ENCODE results near the gene TBR1. TPM values are rescaled to one million over a fixed set of nuclear protein-coding genes. Genes with fewer than 3 reads are reported as not detected.
A peak's percentile ranks its signal among the peaks of the same experiment; 100 is the strongest.

Gene TBR1
- total and polyA plus RNA-seq, 3 donors from 2014 or later = 0.92 to 5.3 (median 2.4) TPM

- no peaks in the 10 kb centered on the region for H3K4me1 ChIP-seq
- H3K36me3 ChIP-seq (ENCODE audit: low read depth, missing control alignments) = no peaks in the 10 kb centered on the region
- no peak overlapping the region for H3K27ac ChIP-seq
- H3K4me3 ChIP-seq = no peak overlapping the region
- H3K27me3 ChIP-seq = no peaks in the 10 kb centered on the region
- H3K9me3 ChIP-seq = no peaks in the 10 kb centered on the region
- TF ChIP-seq CTCF (IDR thresholded peaks at IDR 0.05) = no peak
- TF ChIP-seq POLR2A (IDR thresholded peaks at IDR 0.05) = no peak
- no peak for DNase-seq
- intact Hi-C loops (cut with DNase I; ENCODE audit: low total_unique reads) = no loop called here
These were observed 3.8 kb upstream of the TBR1 start for GRCh38 chr2:161412346-161412745.

- WGBS, 2 donors = 5 to 6% methylated on average over 25 to 68 of the region's 69 CpGs
- no peak for TF ChIP-seq CTCF (IDR thresholded peaks at IDR 0.05)
- TF ChIP-seq POLR2A (IDR thresholded peaks at IDR 0.05) = no peak
- Histone ChIP-seq H3K27me3 (peaks cover 3% of the 10 kb centered on the region), H3K9me3 (no peaks in the 10 kb centered on the region), H3K27ac (no peak overlapping the region), H3K36me3 (ENCODE audit: low read depth, missing control alignments) (no peaks in the 10 kb centered on the region), H3K4me3 (peak overlapping the region; percentile 38 to 42), H3K4me1 (no peaks in the 10 kb centered on the region)
- no peak for DNase-seq
- intact Hi-C loops (cut with DNase I; ENCODE audit: low total_unique reads) = no loop called here
These were observed 1.8 kb upstream of the TBR1 start for GRCh38 chr2:161414042-161415033.

- H3K36me3 ChIP-seq (ENCODE audit: low read depth, missing control alignments) = no peaks in the 10 kb centered on the region
- no peaks in the 10 kb centered on the region for H3K4me1 ChIP-seq
- intact Hi-C loops (cut with DNase I; ENCODE audit: low total_unique reads) = no loop called here
- DNase-seq = no peak
- no peaks in the 10 kb centered on the region for H3K9me3 ChIP-seq
- peaks cover 3% of the 10 kb centered on the region for H3K27me3 ChIP-seq
- H3K4me3 ChIP-seq = peak overlapping the region; percentile 38 to 42
- WGBS, 2 donors = 18 to 28% methylated on average over 29 of the region's 29 CpGs
- TF ChIP-seq POLR2A (IDR thresholded peaks at IDR 0.05) = no peak
- TF ChIP-seq CTCF (IDR thresholded peaks at IDR 0.05) = no peak
- H3K27ac ChIP-seq = no peak overlapping the region
These were observed 787 bp upstream of the TBR1 start for GRCh38 chr2:161415034-161415986.

GRCh38 chr2:161416708-161417437 lies 776 bp downstream of the TBR1 start:
- Histone ChIP-seq H3K36me3 (ENCODE audit: low read depth, missing control alignments) (no peaks in the 10 kb centered on the region), H3K27ac (no peak overlapping the region), H3K4me1 (no peaks in the 10 kb centered on the region), H3K27me3 (peaks cover 3% of the 10 kb centered on the region), H3K4me3 (no peak overlapping the region), H3K9me3 (no peaks in the 10 kb centered on the region)
- no peak for DNase-seq
- 7% methylated on average over 26 to 41 of the region's 41 CpGs for WGBS, 2 donors
- TF ChIP-seq POLR2A (IDR thresholded peaks at IDR 0.05) (no peak), CTCF (IDR thresholded peaks at IDR 0.05) (no peak)
- intact Hi-C loops (cut with DNase I; ENCODE audit: low total_unique reads) = no loop called here
